Measurements from ENCODE around the gene EHD3.

- no peak for TF ChIP-seq CTCF (IDR thresholded peaks at IDR 0.05)
- TF ChIP-seq POLR2A (IDR thresholded peaks at IDR 0.05), result no peak
Observed at GRCh38 chr2:31207790-31208189, 26.2 kb upstream of the EHD3 start.

Measured in Peyer's patch (tissue), 4 donors.